Mucosa of stomach (tissue), 1 donor: ENCODE results near the gene PAX2.
"Not testable (repeated sequence)": the region's sequence is repeated elsewhere in the genome, so short reads cannot be mapped to it uniquely, and the experiment has no call there.

Experiments used
- H3K27me3 ChIP-seq: one replicate; pipeline ENCODE4 v1.7.0; 2013; ENCODE audit warnings: mild to moderate bottlenecking, low read length; ENCODE audit not compliant: control insufficient read depth, insufficient read depth
- H3K36me3 ChIP-seq: one replicate; pipeline ENCODE4 v1.7.0; 2013; ENCODE audit warnings: low read length; ENCODE audit not compliant: control insufficient read depth, insufficient read depth
- H3K4me1 ChIP-seq: one replicate; pipeline ENCODE4 v1.7.0; 2013; ENCODE audit warnings: mild to moderate bottlenecking, low read length; ENCODE audit not compliant: control insufficient read depth, insufficient read depth
- H3K4me3 ChIP-seq: one replicate; pipeline ENCODE4 v1.7.0; 2013; ENCODE audit warnings: low read length
- H3K9ac ChIP-seq: one replicate; pipeline ENCODE4 v1.7.0; 2013; ENCODE audit warnings: mild to moderate bottlenecking, low read length, moderate library complexity
- H3K9me3 ChIP-seq: one replicate; pipeline ENCODE4 v1.7.0; 2013; ENCODE audit warnings: mild to moderate bottlenecking, low read length, moderate library complexity; ENCODE audit not compliant: control insufficient read depth
- donor health status: Pancreatic carcinoma.

PAX2 gene

DNA sequence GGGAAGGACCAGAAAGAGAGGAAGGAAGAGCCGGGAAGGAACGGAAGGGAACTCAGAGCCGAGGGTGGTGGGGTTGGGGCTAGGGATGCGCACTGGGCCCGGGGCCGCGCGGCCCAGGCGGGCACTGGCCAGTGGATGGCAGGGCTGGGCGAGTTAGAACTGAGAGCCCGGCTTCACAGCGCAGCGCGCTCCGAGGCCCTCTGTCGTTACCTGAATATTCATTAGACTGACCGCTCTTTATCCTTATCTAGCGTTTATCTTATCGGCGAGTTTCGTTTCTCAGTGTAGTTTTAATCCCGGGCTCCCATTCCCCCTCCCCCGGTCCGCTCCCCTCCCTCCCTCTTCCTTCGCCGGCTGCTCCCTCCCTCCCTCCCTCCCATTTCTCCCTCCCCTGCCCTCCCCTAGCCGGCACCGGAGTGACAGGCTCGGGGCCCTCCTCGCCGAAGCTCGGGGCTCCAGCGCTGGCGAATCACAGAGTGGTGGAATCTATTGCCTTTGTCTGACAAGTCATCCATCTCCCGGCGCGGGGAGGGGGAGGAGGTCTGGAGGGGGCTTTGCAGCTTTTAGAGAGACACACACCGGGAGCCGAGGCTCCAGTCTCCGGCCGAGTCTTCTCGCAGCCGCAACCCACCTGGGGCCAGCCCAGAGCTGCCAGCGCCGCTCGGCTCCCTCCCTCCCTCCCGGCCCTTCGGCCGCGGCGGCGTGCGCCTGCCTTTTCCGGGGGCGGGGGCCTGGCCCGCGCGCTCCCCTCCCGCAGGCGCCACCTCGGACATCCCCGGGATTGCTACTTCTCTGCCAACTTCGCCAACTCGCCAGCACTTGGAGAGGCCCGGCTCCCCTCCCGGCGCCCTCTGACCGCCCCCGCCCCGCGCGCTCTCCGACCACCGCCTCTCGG, at the start of gene PAX2:
TSS of gene PAX2 (plus strand) at position 596 of the 895 bp plus-strand sequence. CDS start 679 bp downstream, outside the sequence.
- no peaks in the 10 kb centered on the region for H3K36me3 ChIP-seq
- no peak within 1 kb of the TSS for H3K4me3 ChIP-seq
- H3K9ac ChIP-seq, result no peak within 1 kb of the TSS
- H3K9me3 ChIP-seq, result no peaks in the 10 kb centered on the region
- peaks cover 98% of the 10 kb centered on the region for H3K27me3 ChIP-seq
- peaks cover 5% of the 10 kb centered on the region for H3K4me1 ChIP-seq

DNA sequence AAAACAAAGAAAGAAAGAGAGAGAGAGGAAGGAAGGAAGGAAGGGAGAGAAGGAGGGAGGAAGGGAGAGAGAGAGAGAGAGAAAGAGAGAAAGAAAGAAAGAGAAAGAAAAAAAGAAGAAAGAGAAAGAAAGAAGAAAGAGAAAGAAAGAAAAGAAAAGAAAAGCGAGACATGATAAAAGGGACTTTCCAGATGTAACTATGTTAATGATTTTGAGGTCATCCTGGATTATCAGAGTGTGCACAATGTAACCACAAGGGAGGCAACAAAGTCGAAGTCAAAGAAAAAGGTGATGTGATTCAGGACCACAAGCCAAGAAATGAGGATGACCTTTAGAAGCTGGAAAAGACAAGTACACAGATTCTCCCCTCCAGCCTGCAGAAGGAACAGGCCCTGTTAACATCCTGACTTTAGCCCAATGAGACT, 48.9 kb upstream of the PAX2 start:
- H3K9me3 ChIP-seq, result no peaks in the 10 kb centered on the region
- no peak overlapping the region for H3K9ac ChIP-seq
- no peaks in the 10 kb centered on the region for H3K36me3 ChIP-seq
- H3K4me3 ChIP-seq, result no peak overlapping the region
- H3K27me3 ChIP-seq, result peaks cover 3% of the 10 kb centered on the region
- H3K4me1 ChIP-seq, result no peaks in the 10 kb centered on the region

DNA sequence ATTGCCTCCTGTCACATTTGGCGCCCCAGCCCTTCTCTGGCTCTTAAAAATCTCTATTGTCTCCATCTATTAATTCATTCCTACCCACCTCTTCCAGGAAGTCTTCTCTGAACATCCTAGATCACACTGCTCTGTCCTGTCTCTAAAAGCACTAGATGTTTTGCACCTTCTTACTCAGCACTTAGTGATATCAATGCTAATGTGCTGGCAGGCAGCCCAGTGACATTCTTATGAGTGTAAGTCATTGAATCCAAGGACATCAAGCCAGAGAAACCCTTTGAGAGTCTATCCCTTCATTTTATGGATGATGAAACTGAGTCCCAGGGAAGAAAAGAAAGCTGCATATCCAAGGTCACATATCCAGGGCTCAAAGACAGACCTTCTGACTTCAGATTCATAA, 48.3 kb upstream of the PAX2 start:
- no peaks in the 10 kb centered on the region for H3K36me3 ChIP-seq
- no peak overlapping the region for H3K4me3 ChIP-seq
- H3K9ac ChIP-seq, result no peak overlapping the region
- peaks cover 3% of the 10 kb centered on the region for H3K27me3 ChIP-seq
- H3K4me1 ChIP-seq, result no peaks in the 10 kb centered on the region
- H3K9me3 ChIP-seq, result no peaks in the 10 kb centered on the region

DNA sequence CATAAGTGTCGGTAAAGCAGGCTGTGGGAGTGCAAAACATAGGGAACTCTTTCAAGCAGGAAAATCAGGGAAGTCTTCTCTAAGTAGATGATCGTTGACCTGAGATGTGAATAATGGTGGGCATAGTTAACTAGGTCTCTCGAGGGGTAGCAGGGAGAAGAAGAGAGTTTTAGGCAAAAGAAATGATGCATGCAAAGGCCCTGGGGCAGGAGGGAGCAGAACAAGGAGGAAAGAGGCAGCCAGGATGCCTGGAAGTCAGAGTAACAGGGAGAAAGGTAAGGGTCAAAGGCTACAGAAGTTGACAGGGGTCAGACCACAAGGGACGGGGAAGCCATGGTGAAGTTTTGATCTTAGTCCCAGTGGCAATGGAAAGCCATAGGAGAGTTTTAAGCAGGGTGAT, 47.8 kb upstream of the PAX2 start:
- Histone ChIP-seq H3K27me3 (peaks cover 3% of the 10 kb centered on the region), H3K36me3 (no peaks in the 10 kb centered on the region), H3K4me3 (no peak overlapping the region), H3K4me1 (no peaks in the 10 kb centered on the region), H3K9me3 (no peaks in the 10 kb centered on the region), H3K9ac (no peak overlapping the region)

DNA sequence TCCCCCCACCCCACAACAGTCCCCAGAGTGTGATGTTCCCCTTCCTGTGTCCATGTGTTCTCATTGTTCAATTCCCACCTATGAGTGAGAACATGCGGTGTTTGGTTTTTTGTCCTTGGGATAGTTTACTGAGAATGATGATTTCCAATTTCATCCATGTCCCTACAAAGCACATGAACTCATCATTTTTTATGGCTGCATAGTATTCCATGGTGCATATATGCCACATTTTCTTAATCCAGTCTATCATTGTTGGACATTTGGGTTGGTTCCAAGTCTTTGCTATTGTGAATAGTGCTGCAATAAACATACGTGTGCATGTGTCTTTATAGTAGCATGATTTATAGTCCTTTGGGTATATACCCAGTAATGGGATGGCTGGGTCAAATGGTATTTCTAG, 43.7 kb upstream of the PAX2 start:
- not testable (repeated sequence) for H3K27me3 ChIP-seq, H3K4me1 ChIP-seq, H3K9me3 ChIP-seq, H3K9ac ChIP-seq, H3K4me3 ChIP-seq, H3K36me3 ChIP-seq

DNA sequence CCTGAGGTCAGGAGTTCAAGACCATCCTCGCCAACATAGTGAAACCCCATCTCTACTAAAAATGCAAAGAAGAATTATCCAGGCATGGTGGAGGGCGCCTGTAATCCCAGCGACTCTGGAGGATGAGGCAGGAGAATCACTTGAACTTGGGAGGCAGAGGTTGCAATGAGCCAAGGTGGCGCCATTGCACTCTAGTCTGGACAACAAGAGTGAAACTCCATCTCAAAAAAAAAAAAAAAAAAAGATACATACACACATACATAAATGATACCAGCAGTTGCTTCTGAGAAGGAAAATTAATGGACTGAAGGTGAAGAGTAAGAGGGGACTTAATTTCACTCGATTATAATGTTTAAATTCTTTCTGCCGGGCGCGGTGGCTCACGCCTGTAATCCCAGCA, 40.2 kb upstream of the PAX2 start:
- peaks cover 31% of the 10 kb centered on the region for H3K27me3 ChIP-seq

DNA sequence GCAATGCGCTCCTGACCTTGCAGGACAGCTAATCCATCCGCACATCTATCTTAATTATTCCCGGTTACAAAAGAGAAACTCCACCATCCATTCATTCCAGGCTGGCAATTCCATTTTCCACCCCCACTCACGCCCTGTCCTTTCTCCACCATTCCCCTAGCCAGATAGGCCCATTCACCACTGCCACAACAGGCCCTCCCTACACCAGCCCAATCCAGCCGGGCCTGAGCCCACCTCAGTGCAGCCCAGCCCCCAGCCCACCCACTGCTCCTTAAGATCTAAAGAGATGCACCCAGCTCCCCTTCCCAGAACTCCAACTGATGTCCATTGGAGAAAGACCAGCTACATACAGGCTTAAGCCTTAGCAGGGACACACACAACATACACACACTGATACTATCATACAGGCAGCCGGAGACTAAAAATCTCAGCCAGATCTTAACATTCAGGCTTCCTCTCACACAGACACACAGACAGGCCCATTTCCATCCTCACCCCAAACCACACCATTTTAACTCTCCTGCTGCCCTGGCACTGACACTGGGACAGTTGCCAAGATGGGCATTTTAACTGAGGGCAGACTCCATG, 38.0 kb upstream of the PAX2 start:
- Histone ChIP-seq H3K4me3 (no peak overlapping the region), H3K27me3 (peaks cover 54% of the 10 kb centered on the region), H3K36me3 (no peaks in the 10 kb centered on the region), H3K4me1 (no peaks in the 10 kb centered on the region), H3K9me3 (no peaks in the 10 kb centered on the region), H3K9ac (no peak overlapping the region)

More for the DNA sequence above, 40.2 kb upstream of the PAX2 start:
- Histone ChIP-seq H3K4me3 (no peak overlapping the region), H3K4me1 (no peaks in the 10 kb centered on the region), H3K9me3 (no peaks in the 10 kb centered on the region), H3K9ac (no peak overlapping the region), H3K36me3 (no peaks in the 10 kb centered on the region)

DNA sequence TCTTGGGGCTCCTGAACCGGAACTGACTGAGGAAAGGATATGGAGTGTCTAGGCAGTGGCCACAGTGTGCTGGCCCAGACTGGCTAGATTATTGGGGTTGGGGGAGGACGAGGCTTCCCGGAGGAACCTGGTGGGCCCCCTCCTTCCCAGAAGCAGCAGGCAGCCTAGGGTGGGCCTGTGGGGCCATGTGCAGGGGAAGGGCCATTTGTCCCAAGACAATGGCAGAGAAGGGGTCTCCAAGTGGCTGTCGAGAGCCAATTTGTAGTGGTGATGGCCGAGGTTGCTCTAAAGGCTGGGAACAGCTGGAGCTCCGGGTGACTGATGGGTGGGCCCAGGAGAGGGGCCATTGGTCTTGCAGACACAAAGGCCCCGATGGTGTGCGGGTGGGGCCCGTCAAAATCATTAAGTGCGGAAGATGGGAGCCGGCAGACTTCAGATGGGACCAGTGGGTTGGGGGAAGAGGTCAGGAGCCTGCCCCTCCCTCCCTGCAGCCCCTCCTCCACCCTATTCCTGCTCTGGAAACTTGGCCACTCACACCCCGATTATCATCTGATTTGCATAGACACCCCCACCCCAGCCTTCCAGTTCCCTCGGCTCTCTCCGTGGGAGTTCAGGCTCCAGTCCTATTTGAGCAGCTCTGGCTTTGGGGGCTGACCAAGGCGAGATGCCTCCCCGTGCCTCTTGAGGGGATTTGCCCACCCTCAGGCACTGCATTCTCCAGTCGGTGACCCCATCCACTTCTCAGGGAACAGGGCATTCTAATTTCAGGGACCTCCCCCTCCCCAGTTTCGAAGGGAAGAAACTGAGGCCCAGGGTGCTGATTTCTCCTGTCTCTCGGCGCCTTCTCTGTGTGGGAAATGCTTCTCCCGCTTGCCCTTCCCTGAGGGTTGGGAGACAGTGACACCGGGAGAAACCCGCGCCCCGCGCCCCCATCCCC, 36.0 kb upstream of the PAX2 start:
- no peaks in the 10 kb centered on the region for H3K4me1 ChIP-seq
- H3K9me3 ChIP-seq, result no peaks in the 10 kb centered on the region
- peaks cover 73% of the 10 kb centered on the region for H3K27me3 ChIP-seq
- no peak overlapping the region for H3K4me3 ChIP-seq
- no peaks in the 10 kb centered on the region for H3K36me3 ChIP-seq
- no peak overlapping the region for H3K9ac ChIP-seq

DNA sequence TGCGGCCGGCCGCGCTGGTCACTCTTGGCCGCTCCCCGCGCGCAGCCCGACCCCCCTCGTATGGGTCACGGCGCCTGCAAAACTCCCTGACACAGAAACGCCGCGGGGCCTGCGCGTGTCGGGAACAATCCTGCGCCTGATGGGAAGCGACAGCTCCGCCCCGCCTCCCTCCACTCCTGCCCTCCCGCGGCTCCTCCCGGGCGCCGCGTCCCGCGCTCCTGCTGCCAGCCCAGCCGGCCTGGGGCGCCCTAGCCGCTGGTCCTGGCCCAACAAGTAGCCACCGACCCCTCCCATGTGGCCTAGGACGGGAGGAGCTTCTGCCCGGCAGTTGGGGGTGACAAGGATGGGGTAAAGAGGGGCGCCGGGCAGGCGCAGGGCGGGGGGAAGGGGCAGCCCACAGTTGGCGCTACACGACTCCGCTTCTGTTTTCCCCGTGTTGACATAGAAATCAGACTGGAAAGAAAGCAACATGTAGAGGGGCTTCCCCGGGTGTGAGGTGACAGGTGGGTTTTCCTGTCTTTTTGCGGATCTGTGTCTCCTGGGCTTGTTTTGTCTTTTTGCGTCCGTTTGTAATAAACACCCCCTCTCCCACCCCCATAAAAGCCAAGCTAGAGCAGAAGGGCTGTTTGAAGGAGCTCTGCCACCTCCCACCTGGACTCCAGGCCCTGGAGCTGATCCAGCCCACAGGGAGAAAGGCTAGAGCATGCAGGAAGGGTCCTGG, 35.1 kb upstream of the PAX2 start:
- no peak overlapping the region for H3K9ac ChIP-seq
- peaks cover 82% of the 10 kb centered on the region for H3K27me3 ChIP-seq

DNA sequence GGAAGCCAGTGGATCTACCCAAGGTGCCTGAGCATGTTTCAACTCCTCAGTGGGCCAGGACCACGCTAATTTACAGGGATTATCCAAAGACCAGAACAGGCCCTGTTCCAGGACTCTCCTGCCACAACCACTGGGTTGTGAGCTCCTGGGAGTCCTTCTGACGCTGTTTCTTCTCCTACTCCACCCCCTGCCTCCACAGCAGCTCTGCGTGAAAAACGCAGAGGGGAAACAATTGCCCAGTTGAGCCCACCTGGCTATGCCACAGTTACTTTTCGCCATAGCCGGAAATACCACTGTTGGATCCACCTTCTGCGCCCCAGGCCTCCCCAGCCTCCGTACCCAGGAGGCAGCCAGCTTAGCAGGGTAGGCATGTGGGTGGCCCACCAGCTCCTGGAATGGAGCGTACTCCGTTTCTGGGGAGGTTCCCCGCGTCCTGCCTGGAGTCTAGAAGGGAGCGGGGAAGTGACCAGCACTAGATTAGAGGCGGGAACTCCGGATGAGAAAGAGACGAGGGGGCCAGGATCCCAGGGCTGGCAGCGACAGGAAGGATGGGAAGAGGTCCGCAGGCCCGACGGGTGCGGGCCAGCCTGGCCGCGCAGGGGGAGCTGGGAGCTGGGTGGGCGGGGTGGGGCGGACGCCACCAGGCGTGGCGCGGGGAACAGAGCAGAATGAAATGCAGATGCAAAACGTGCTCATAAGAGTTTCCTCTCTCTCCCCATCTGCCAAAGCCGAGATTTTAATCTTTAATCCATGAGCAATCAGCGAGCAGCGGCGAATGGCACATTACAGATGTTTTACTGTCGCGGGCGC, 32.1 kb upstream of the PAX2 start:
- H3K36me3 ChIP-seq, result no peaks in the 10 kb centered on the region
- H3K9ac ChIP-seq, result no peak overlapping the region
- no peak overlapping the region for H3K4me3 ChIP-seq
- no peaks in the 10 kb centered on the region for H3K9me3 ChIP-seq
- H3K4me1 ChIP-seq, result no peaks in the 10 kb centered on the region
- H3K27me3 ChIP-seq, result peaks cover 99% of the 10 kb centered on the region

More for the DNA sequence above, 35.1 kb upstream of the PAX2 start:
- Histone ChIP-seq H3K9me3 (no peaks in the 10 kb centered on the region), H3K4me1 (no peaks in the 10 kb centered on the region), H3K4me3 (no peak overlapping the region), H3K36me3 (no peaks in the 10 kb centered on the region)
